Inflammatory macrophage treated with lipopolysaccharide for 1 hour (primary cell): ENCODE measurements around the gene HOXA6.

Experiments
- DNase-seq, 2 donors: peaks; one replicate each; pipeline ENCODE4 v3.0.0-alpha.2; 2020 to 2022

HOXA6 gene

DNA sequence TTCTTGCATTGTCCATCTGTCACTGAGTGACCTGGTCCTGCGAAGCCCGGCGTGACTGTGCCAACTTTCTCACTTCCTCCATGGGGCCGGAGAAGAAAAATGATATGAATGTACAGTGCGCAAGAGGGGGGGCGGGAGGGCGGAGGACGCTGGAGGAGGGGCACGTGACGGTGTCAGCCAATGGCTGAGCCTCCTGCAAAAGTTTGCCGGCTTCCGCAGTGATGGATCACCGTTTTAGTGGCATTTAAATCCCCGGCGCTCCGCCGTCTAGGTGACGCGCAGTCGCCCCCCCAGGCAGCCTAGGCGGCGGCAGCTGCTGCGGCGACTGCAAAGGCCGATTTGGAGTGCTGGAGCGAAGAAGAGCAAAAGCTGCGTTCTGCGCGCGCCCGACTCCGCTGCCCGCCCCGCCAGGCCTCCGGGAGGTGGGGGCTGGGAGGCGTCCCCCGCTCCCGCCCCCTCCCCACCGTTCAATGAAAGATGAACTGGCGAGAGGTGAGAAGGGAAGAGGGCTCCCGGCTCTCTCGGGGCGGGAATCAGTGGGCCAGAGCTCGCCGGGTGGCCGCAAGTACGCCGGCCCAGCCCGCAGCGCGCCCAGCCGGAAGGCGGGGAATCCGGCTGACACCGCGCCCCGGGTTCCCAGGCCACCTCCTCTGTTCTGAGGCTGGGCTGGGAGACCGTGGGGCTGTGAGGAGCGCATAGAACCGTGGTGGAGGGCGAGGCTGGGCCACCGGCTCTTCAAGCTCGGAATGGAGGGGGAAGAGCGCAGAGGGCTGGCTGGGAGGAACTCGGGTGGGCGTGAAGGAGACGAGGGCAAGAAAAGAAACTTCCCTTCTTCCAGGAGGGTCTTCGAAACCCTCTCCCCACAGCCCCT lies 51.4 kb downstream of the HOXA6 start, which contains the start of gene HOXA1:
TSS of gene HOXA1 (minus strand) at position 104 of the 871 bp plus-strand sequence. CDS start at position 16, 88 bp downstream.
- peak; percentile 77 to 79 for DNase-seq
